Caco-2 (cell line): Measurements from ENCODE around the gene OR5K4. TPM values are rescaled to one million over a fixed set of nuclear protein-coding genes. Genes with fewer than 3 reads are reported as not detected.

Experiments
- BruUV-seq: library from RNA; stranded (reverse); fragments of 400-500 nt; replicated peaks from 2 replicates; lab custom pipeline; 2021; lab: Mats Ljungman, UMichigan
- CTCF ChIA-PET: fragments of 300-600 bp; sonication (Branson Sonifier 250); formaldehyde crosslinking; loops from one replicate; lab custom pipeline; 2022; ENCODE audit warnings: antibody characterized with exemption; lab: Charles Lee
- POLR2A ChIA-PET: fragments of 300-600 bp; sonication (Branson Sonifier 250); formaldehyde crosslinking; loops from one replicate; lab custom pipeline; 2022; ENCODE audit warnings: antibody characterized with exemption; lab: Charles Lee
- DNase-seq, 2 experiments: peaks; one replicate each; pipeline versions ENCODE4 v3.0.0 to v3.0.0-alpha.2; 2020 to 2022
- H3K27me3 ChIP-seq: replicated peaks from 2 replicates; pipeline ENCODE4 v1.6.0; 2011; ENCODE audit warnings: low read length; ENCODE audit not compliant: control insufficient read depth, insufficient read depth
- H3K36me3 ChIP-seq: 2 replicates; pipeline ENCODE4 v1.5.1; 2011; ENCODE audit warnings: low read length; ENCODE audit not compliant: control insufficient read depth, insufficient read depth
- H3K4me1 ChIP-seq: fragments of 250-450 bp; sonication (Bioruptor Pico); 2 replicates; pipeline ENCODE4 v1.5.1; 2020; ENCODE audit warnings: mild to moderate bottlenecking
- H3K4me3 ChIP-seq: 2 replicates; pipeline ENCODE4 v1.5.1; 2011; ENCODE audit warnings: low read depth, mild to moderate bottlenecking, control low read depth, low read length
- H3K9me3 ChIP-seq: fragments of 250-450 bp; sonication (Bioruptor Pico); 2 replicates; pipeline ENCODE4 v1.5.1; 2020; ENCODE audit warnings: mild to moderate bottlenecking, moderate library complexity
- H3K27ac Mint-ChIP-seq: one replicate; pipeline ENCODE4 v1.8.0; 2022; ENCODE audit warnings: mixed read lengths; ENCODE audit not compliant: unreplicated experiment
- H3K27me3 Mint-ChIP-seq: one replicate; pipeline ENCODE4 v1.8.0; 2022; ENCODE audit warnings: mixed read lengths; ENCODE audit not compliant: insufficient read depth, unreplicated experiment
- H3K36me3 Mint-ChIP-seq: one replicate; pipeline ENCODE4 v1.8.0; 2022; ENCODE audit warnings: mild to moderate bottlenecking, mixed read lengths; ENCODE audit not compliant: insufficient read depth, unreplicated experiment
- H3K4me1 Mint-ChIP-seq: one replicate; pipeline ENCODE4 v1.8.0; 2022; ENCODE audit warnings: low read depth, mixed read lengths; ENCODE audit not compliant: unreplicated experiment
- H3K4me3 Mint-ChIP-seq: one replicate; pipeline ENCODE4 v1.8.0; 2022; ENCODE audit warnings: mild to moderate bottlenecking, moderate library complexity, mixed read lengths; ENCODE audit not compliant: unreplicated experiment
- H3K9me3 Mint-ChIP-seq: one replicate; pipeline ENCODE4 v1.8.0; 2022; ENCODE audit warnings: mixed read lengths; ENCODE audit not compliant: unreplicated experiment
- CTCF ChIP-seq, 2 experiments: fragments of 200-600 bp in 1 of 2; IDR thresholded peaks; 1 replicate in 1 of 2; 2 replicates in 1 of 2; pipeline versions ENCODE4 v1.5.1 to v1.8.0; 2011 to 2022; ENCODE audit warnings: antibody characterized with exemption in 1 of 2, control low read depth in 1 of 2, inconsistent platforms in 1 of 2, low read depth in 1 of 2, low read length in 1 of 2, mild to moderate bottlenecking in 1 of 2, moderate library complexity in 1 of 2; ENCODE audit not compliant: insufficient read depth in 1 of 2, severe bottlenecking in 1 of 2, unreplicated experiment in 1 of 2
- intact Hi-C: fragments of 100-400 bp; cut with micrococcal nuclease; formaldehyde crosslinking; loops from one replicate; pipeline ENCODE4 v1.10.0; 2022; ENCODE audit not compliant: unreplicated experiment
- total RNA-seq: library from RNA; stranded (reverse); gene quantifications from 2 replicates; pipeline ENCODE4 v1.2.3, GENCODE V29; 2022

The OR5K4 gene
- total RNA-seq, 1 experiment from 2014 or later: not detected

GRCh38 chr3:98341758-98342157 is 11.9 kb upstream of the OR5K4 start:
- no peak for DNase-seq
- Histone ChIP-seq H3K27me3 (no peaks in the 10 kb centered on the region), H3K4me1 (no peaks in the 10 kb centered on the region), H3K4me3 (no peak overlapping the region), H3K36me3 (no peaks in the 10 kb centered on the region), H3K9me3 (no peaks in the 10 kb centered on the region)
- no peak overlapping the region for H3K27ac Mint-ChIP-seq
- POLR2A ChIA-PET: no interaction called here
- H3K36me3 Mint-ChIP-seq: no peaks in the 10 kb centered on the region
- no peak overlapping the region for H3K4me3 Mint-ChIP-seq
- BruUV-seq: no TSS peak
- intact Hi-C loops: no loop called here
- peaks cover 2% of the 10 kb centered on the region for H3K27me3 Mint-ChIP-seq
- CTCF ChIA-PET: no interaction called here
- H3K4me1 Mint-ChIP-seq: no peaks in the 10 kb centered on the region
- no peaks in the 10 kb centered on the region for H3K9me3 Mint-ChIP-seq
- TF ChIP-seq CTCF (IDR thresholded peaks at IDR 0.05; ENCODE audit: insufficient read depth in 1 of 2, low read depth in 1 of 2, low read length in 1 of 2, severe bottlenecking in 1 of 2, unreplicated experiment in 1 of 2): no peak

- no TSS peak for BruUV-seq
Observed at GRCh38 chr3:98343647-98344507, 9.8 kb upstream of the OR5K4 start.

GRCh38 chr3:98350082-98350481 is 3.6 kb upstream of the OR5K4 start:
- ChIA-PET POLR2A (no interaction called here), CTCF (no interaction called here)
- no peak for DNase-seq
- BruUV-seq: no TSS peak
- intact Hi-C loops: no loop called here
- Histone ChIP-seq H3K27me3 (no peaks in the 10 kb centered on the region), H3K4me3 (no peak overlapping the region), H3K4me1 (no peaks in the 10 kb centered on the region), H3K9me3 (no peaks in the 10 kb centered on the region), H3K36me3 (no peaks in the 10 kb centered on the region)
- Mint-ChIP-seq H3K27ac (no peak overlapping the region), H3K4me1 (no peaks in the 10 kb centered on the region), H3K36me3 (no peaks in the 10 kb centered on the region), H3K9me3 (no peaks in the 10 kb centered on the region), H3K27me3 (peaks cover 5% of the 10 kb centered on the region), H3K4me3 (no peak overlapping the region)
- TF ChIP-seq CTCF (IDR thresholded peaks at IDR 0.05; ENCODE audit: insufficient read depth in 1 of 2, low read depth in 1 of 2, low read length in 1 of 2, severe bottlenecking in 1 of 2, unreplicated experiment in 1 of 2): no peak

More at GRCh38 chr3:98343647-98344507, 9.8 kb upstream of the OR5K4 start:
- DNase-seq: peak; percentile 47 to 72
- H3K27ac Mint-ChIP-seq: no peak overlapping the region
- no peaks in the 10 kb centered on the region for H3K4me1 Mint-ChIP-seq
- CTCF ChIA-PET: no interaction called here
- peak; percentile 62 to 77 for TF ChIP-seq CTCF (IDR thresholded peaks at IDR 0.05; ENCODE audit: insufficient read depth in 1 of 2, low read depth in 1 of 2, low read length in 1 of 2, severe bottlenecking in 1 of 2, unreplicated experiment in 1 of 2)
- no peak overlapping the region for H3K4me3 Mint-ChIP-seq
- peaks cover 5% of the 10 kb centered on the region for H3K27me3 Mint-ChIP-seq
- no peaks in the 10 kb centered on the region for H3K36me3 Mint-ChIP-seq
- H3K4me3 ChIP-seq: no peak overlapping the region
- POLR2A ChIA-PET: no interaction called here
- no peaks in the 10 kb centered on the region for H3K9me3 ChIP-seq
- H3K9me3 Mint-ChIP-seq: no peaks in the 10 kb centered on the region
- intact Hi-C loops: loop anchor here (1.0 kb wide), 1 partner anchor 305 kb away; no protein-coding TSS in a partner anchor
- H3K27me3 ChIP-seq: no peaks in the 10 kb centered on the region
- H3K4me1 ChIP-seq: no peaks in the 10 kb centered on the region
- no peaks in the 10 kb centered on the region for H3K36me3 ChIP-seq
